Ovary (tissue), 9 donors: ENCODE data around the gene ADAM12. TPM values are rescaled to one million over a fixed set of nuclear protein-coding genes. Genes with fewer than 3 reads are reported as not detected.

Experiments used
- DNase-seq, 5 donors: peaks; one replicate each; pipeline ENCODE4 v3.0.0-alpha.2; 2019 to 2020
- H3K27ac ChIP-seq, 2 donors: fragments of 200-600 bp; one replicate each; pipeline versions ENCODE4 v1.5.1 to v1.8.0; 2019 to 2022
- H3K27me3 ChIP-seq: fragments of 200-600 bp; one replicate; pipeline ENCODE4 v1.8.0; 2022
- H3K36me3 ChIP-seq: fragments of 200-600 bp; sonication (generic); one replicate; pipeline ENCODE4 v1.5.1; 2019
- H3K4me1 ChIP-seq: one replicate; pipeline ENCODE4 v1.8.1; 2013; ENCODE audit warnings: mild to moderate bottlenecking, moderate library complexity; ENCODE audit not compliant: insufficient read depth
- H3K4me3 ChIP-seq: fragments of 200-600 bp; sonication (generic); one replicate; pipeline ENCODE4 v1.5.1; 2017
- H3K9me3 ChIP-seq, 2 donors: fragments of 200-600 bp in 1 of 2; sonication (generic) in 1 of 2; one replicate each; pipeline versions ENCODE4 v1.5.1 to v1.8.1; 2013 to 2019; ENCODE audit warnings: mild to moderate bottlenecking in 1 of 2, moderate library complexity in 1 of 2
- EP300 ChIP-seq: sonication (generic); formaldehyde crosslinking; IDR thresholded peaks from one replicate; pipeline ENCODE4 v1.6.1; 2017; ENCODE audit warnings: antibody characterized with exemption
- POLR2A ChIP-seq: fragments of 450-650 bp; IDR thresholded peaks from one replicate; pipeline ENCODE4 v1.6.1; 2017; ENCODE audit warnings: antibody characterized with exemption, mild to moderate bottlenecking, moderate library complexity
- WGBS, 3 donors: extraction: QIAGEN DNeasy Blood & Tissue Kit in 1 of 3; methylation state at CpG; one replicate each; pipeline versions ENCODE4 v1.1.5 to v1.1.7; 2013 to 2017; 5-methylcytosine and 5-hydroxymethylcytosine counted together
- intact Hi-C, 4 donors: fragments of 100-400 bp; cut with DNase I; formaldehyde crosslinking; loops; one replicate each; pipeline versions ENCODE4 v1.11.0 to v1.15.1; 2022 to 2023
- polyA plus RNA-seq, 2 donors: library from polyadenylated mRNA; stranded (reverse); fragments of 200-250 nt in 1 of 2; fragments of 350-450 nt in 1 of 2; fragmentation: Illumina TruSeq in 1 of 2; extraction: RNeasy Lipid Tissue Mini Kit (QIAGEN cat#74804) in 1 of 2; gene quantifications; one replicate each; pipeline ENCODE4 v1.2.3, GENCODE V29; 2013 to 2014
- total RNA-seq, 7 donors: library from RNA; depleted of rRNA in 2 of 7; stranded (reverse); fragments of >200 nt in 2 of 7; fragmentation: NEBNext Ultra II Directional in 3 of 7; extraction: Animal tissue kit (Norgen Biotek cat#: 25700) in 3 of 7; gene quantifications; one replicate each; pipeline versions ENCODE4 v1.1.0 to v1.2.4, GENCODE V29; 2016 to 2023
- TF ChIP-seq, protein P1 (sequence below), 3 donors: fragments of 450-650 bp in 2 of 3; fragments of 200-600 bp in 1 of 3; IDR thresholded peaks; one replicate each; pipeline versions ENCODE4 v1.5.1 to v1.8.0; 2016 to 2022; ENCODE audit warnings: antibody characterized with exemption in 3 of 3, mild to moderate bottlenecking in 1 of 3
- donor health status: DM: no; HTN: no; CAD: no; lungs with moderate emphysema.
- donor health status: DM: no; HTN: no; CAD: no.
- donor health status: Bipolar disorder and iron deficiency.
- donor health status: DM: yes; HTN: yes; CAD: no.
- donor health status: DM: no; HTN: no; CAD: no.
- donor health status: DM: yes; HTN: yes; CAD: no.

Gene ADAM12
- total and polyA plus RNA-seq, 9 donors = 1.8 to 27.2 (median 10.3) TPM

DNA sequence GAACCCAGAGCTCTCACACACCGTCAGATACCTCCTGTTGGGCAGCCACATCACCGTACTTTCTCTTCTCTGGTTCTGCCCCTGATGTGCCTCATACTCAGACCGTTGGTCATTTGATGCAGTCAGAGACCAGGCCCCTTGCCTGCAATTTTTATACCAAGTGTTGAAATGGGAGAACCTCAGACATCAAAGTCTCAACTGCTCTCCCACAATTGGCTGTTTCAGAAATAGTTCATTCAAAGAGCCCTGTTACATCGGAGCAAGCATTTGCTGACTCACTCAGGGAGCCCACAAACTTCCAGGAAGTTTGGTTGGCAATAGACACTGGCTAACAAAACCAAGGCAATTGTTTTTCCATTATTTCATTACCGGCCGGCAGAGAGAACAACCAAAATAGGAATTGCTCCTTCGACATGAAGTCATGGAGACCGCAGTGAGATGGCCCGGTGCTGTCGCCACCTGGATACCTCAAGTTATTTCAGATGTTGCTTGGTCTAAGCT is 33.5 kb upstream of the ADAM12 start:
- Histone ChIP-seq H3K27ac (no peak overlapping the region), H3K4me1 (no peaks in the 10 kb centered on the region), H3K27me3 (no peaks in the 10 kb centered on the region), H3K9me3 (no peaks in the 10 kb centered on the region), H3K36me3 (no peaks in the 10 kb centered on the region), H3K4me3 (no peak overlapping the region)
- 72 to 78% (median 74%) methylated on average over 10 of the region's 10 CpGs for WGBS, 3 donors
- DNase-seq = no peak
- intact Hi-C loops = no loop called here
- TF ChIP-seq EP300 = no peak
- TF ChIP-seq POLR2A = no peak
- TF ChIP-seq, protein P1, sequence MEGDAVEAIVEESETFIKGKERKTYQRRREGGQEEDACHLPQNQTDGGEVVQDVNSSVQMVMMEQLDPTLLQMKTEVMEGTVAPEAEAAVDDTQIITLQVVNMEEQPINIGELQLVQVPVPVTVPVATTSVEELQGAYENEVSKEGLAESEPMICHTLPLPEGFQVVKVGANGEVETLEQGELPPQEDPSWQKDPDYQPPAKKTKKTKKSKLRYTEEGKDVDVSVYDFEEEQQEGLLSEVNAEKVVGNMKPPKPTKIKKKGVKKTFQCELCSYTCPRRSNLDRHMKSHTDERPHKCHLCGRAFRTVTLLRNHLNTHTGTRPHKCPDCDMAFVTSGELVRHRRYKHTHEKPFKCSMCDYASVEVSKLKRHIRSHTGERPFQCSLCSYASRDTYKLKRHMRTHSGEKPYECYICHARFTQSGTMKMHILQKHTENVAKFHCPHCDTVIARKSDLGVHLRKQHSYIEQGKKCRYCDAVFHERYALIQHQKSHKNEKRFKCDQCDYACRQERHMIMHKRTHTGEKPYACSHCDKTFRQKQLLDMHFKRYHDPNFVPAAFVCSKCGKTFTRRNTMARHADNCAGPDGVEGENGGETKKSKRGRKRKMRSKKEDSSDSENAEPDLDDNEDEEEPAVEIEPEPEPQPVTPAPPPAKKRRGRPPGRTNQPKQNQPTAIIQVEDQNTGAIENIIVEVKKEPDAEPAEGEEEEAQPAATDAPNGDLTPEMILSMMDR (IDR thresholded peaks at IDR 0.05) = no peak

DNA sequence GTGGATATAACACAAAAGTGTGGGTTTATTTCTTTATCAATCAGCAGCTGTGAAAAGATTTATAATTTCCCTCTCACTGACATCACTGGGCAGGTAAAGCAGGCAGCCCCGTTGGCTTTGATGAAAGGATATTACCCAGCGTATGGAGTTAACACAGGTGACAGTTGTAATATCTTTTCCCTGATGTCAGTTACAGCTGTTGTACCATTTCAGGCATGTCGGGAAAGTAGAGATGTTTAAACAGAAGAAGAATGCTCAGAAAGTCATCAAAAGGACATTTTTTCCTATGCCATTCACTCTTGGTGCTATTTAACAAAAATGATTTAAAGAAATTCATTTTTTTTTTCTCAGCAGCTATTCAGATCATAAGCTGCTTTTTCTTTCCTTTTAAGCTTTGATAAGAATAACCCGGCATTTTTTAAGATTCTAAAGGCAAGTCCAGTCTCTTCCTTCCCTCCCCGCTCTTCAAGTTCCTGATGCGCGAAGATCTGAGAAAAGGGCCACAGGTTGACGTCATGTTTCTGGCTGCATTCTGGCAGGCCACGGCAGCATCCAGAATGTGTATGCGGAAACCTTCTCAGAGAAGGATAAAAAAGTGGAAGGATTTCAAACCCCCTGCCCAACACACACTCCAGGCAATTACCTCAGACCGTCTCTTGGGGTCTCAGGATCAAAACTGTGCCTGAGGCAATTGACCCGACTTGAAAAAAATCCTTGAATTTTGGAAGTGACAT is 32.5 kb upstream of the ADAM12 start:
- Histone ChIP-seq H3K27ac (no peak overlapping the region), H3K4me3 (no peak overlapping the region)
- TF ChIP-seq EP300 (no peak), POLR2A (no peak)
- TF ChIP-seq, protein P1 (IDR thresholded peaks at IDR 0.05) = no peak

DNA sequence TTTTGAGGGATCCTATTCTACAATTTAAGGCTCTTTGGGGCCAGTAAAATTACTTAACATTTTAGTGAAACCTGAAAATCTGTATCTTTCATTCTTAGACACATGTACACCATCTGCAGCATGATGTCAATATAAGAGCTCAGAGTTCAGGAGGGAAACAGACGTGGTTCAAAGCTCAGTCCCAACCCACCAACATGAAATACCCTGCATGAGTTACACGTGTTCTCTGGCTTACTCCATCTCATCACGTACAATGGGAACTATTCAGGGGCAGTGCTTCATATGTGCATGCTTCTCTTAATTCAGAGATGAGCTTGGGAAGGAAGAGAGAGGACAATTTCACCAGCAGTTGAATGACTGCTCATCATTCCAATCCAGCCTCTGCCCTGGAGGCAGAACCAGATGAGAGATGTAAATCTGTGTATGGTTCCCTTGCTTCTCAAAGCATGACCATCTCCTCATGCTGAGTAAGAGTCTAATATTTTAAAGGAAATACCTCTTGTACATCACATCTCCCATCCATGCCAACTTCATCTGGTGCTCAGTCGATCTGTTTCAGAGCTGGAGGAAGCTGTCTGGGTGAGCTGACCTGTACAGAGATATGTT is 29.0 kb upstream of the ADAM12 start:
- Histone ChIP-seq H3K4me3 (no peak overlapping the region), H3K27me3 (no peaks in the 10 kb centered on the region), H3K27ac (no peak overlapping the region), H3K4me1 (no peaks in the 10 kb centered on the region), H3K36me3 (no peaks in the 10 kb centered on the region), H3K9me3 (no peaks in the 10 kb centered on the region)
- WGBS, 3 donors = 67 to 80% (median 77%) methylated on average over 4 of the region's 4 CpGs
- TF ChIP-seq, protein P1 (IDR thresholded peaks at IDR 0.05) = no peak
- TF ChIP-seq EP300 (no peak), POLR2A (no peak)
- no peak for DNase-seq
- intact Hi-C loops = no loop called here

More for the DNA sequence above, 32.5 kb upstream of the ADAM12 start:
- DNase-seq = no peak
- intact Hi-C loops = no loop called here
- H3K27me3 ChIP-seq = no peaks in the 10 kb centered on the region
- WGBS, 3 donors = 65 to 69% (median 66%) methylated on average over 12 of the region's 12 CpGs
- no peaks in the 10 kb centered on the region for H3K4me1 ChIP-seq
- H3K9me3 ChIP-seq = no peaks in the 10 kb centered on the region
- H3K36me3 ChIP-seq = no peaks in the 10 kb centered on the region

DNA sequence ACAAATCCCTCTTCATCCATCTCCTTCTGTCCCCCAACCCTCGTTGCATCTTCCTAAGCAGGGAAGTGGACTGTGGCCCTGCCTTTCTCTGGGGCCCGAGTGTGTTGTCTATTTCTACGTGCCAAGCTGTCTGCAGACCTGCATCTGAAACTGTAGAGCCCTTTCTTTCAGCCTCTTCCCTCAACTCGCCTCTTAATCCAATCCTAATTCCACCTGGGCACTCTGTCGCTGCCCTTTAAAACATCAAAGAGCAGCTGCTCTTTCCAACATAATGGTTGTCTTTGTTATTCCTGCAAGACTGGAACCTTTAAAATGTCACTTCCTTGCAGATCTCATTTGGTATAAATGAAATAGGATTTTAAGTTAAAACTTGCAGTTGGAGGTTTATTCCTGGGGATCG is 21.5 kb upstream of the ADAM12 start:
- TF ChIP-seq, protein P1 (IDR thresholded peaks at IDR 0.05) = no peak
- TF ChIP-seq EP300 (no peak), POLR2A (no peak)
- H3K36me3 ChIP-seq = no peaks in the 10 kb centered on the region
- DNase-seq = no peak
- no peak overlapping the region for H3K4me3 ChIP-seq
- WGBS, 3 donors = 78 to 84% (median 83%) methylated on average over 6 of the region's 6 CpGs
- H3K4me1 ChIP-seq = no peaks in the 10 kb centered on the region
- H3K27me3 ChIP-seq = no peaks in the 10 kb centered on the region
- intact Hi-C loops = no loop called here
- H3K9me3 ChIP-seq = no peaks in the 10 kb centered on the region
- no peak overlapping the region for H3K27ac ChIP-seq
